Measurements from ENCODE around the gene CHST3.

CHST3 gene

GRCh38 chr10:72056113-72056512 is 91.9 kb downstream of the CHST3 start:
- Histone ChIP-seq H3K79me2 (ENCODE audit: insufficient read depth, low read depth) (no peaks in the 10 kb centered on the region), H3K4me2 (no peak overlapping the region), H3K27me3 (ENCODE audit: insufficient read depth, low read depth) (no peaks in the 10 kb centered on the region), H3K27ac (no peak overlapping the region), H3K36me3 (ENCODE audit: insufficient read depth) (no peaks in the 10 kb centered on the region), H4K20me1 (ENCODE audit: insufficient read depth) (no peaks in the 10 kb centered on the region), H3K4me3 (IDR thresholded peaks at IDR 0.05; ENCODE audit: insufficient read depth, low read depth, low read length) (no peak overlapping the region), H3K9ac (no peak overlapping the region), H3K4me1 (ENCODE audit: low read depth, poor library complexity, severe bottlenecking) (no peaks in the 10 kb centered on the region), H2AFZ (ENCODE audit: low read depth) (no peak overlapping the region)
- no peak for TF ChIP-seq CTCF (conservative IDR thresholded peaks at IDR 0.05; ENCODE audit: low read depth, low read length)

DNA sequence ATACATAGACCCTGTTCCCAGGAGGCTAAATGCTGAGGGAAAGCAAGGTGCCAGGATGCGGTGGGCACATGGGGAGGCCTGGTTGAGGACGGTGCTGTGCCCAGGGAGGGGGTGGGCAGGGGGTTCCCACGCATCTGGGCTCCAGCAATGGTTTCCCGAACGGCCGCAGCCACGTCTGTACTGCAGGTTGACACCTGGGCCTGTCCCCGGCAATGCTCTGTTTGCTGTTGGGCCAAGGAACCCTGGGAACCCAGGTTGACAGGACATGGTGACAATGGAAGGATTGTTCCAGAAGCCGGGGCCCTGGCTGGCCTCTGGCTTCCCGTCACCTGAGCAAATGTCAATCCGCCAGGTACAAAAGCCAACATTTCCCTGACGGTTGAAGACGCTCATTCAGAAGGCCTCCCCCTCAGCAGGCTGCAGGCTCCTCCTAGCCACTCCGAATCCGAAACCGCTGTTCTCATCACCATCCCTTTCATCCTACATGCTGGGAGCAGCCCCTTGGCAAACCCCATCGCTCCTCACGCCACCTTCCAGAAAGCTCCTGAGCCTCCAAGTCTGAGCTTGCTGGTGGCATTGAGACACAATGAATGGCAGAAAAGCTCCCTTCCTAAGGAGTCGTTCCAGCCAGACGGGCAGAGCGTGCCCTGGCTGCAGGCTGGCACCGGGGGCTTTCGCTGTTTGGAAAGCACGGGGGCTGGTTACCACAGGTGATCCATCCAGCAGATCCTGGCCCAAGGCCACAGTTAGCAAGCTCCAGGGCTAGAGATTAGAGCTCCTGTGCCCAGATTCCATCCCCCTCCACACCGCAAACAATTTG is 92.9 kb downstream of the CHST3 start:
- H3K4me1 ChIP-seq (ENCODE audit: low read depth, poor library complexity, severe bottlenecking) = no peaks in the 10 kb centered on the region
- H3K4me2 ChIP-seq = no peak overlapping the region
- H3K79me2 ChIP-seq (ENCODE audit: insufficient read depth, low read depth) = no peaks in the 10 kb centered on the region
- no peak overlapping the region for H3K9ac ChIP-seq
- H3K36me3 ChIP-seq (ENCODE audit: insufficient read depth) = no peaks in the 10 kb centered on the region
- H3K27me3 ChIP-seq (ENCODE audit: insufficient read depth, low read depth) = no peaks in the 10 kb centered on the region
- H2AFZ ChIP-seq (ENCODE audit: low read depth) = no peak overlapping the region
- H3K27ac ChIP-seq = no peak overlapping the region
- no peaks in the 10 kb centered on the region for H4K20me1 ChIP-seq (ENCODE audit: insufficient read depth)
- no peak overlapping the region for H3K4me3 ChIP-seq (IDR thresholded peaks at IDR 0.05; ENCODE audit: insufficient read depth, low read depth, low read length)
- TF ChIP-seq CTCF (conservative IDR thresholded peaks at IDR 0.05; ENCODE audit: low read depth, low read length) = no peak

- H3K27me3 ChIP-seq (ENCODE audit: insufficient read depth, low read depth) = no peaks in the 10 kb centered on the region
- H3K27ac ChIP-seq = no peak overlapping the region
- H3K4me1 ChIP-seq (ENCODE audit: low read depth, poor library complexity, severe bottlenecking) = no peaks in the 10 kb centered on the region
- no peak overlapping the region for H3K4me3 ChIP-seq (IDR thresholded peaks at IDR 0.05; ENCODE audit: insufficient read depth, low read depth, low read length)
- no peak overlapping the region for H2AFZ ChIP-seq (ENCODE audit: low read depth)
- H4K20me1 ChIP-seq (ENCODE audit: insufficient read depth) = no peaks in the 10 kb centered on the region
- TF ChIP-seq CTCF (conservative IDR thresholded peaks at IDR 0.05; ENCODE audit: low read depth, low read length) = no peak
- no peak overlapping the region for H3K4me2 ChIP-seq
- H3K79me2 ChIP-seq (ENCODE audit: insufficient read depth, low read depth) = no peaks in the 10 kb centered on the region
- H3K36me3 ChIP-seq (ENCODE audit: insufficient read depth) = no peaks in the 10 kb centered on the region
- no peak overlapping the region for H3K9ac ChIP-seq
Measured at GRCh38 chr10:72058347-72058898, 94.2 kb downstream of the CHST3 start.

DNA sequence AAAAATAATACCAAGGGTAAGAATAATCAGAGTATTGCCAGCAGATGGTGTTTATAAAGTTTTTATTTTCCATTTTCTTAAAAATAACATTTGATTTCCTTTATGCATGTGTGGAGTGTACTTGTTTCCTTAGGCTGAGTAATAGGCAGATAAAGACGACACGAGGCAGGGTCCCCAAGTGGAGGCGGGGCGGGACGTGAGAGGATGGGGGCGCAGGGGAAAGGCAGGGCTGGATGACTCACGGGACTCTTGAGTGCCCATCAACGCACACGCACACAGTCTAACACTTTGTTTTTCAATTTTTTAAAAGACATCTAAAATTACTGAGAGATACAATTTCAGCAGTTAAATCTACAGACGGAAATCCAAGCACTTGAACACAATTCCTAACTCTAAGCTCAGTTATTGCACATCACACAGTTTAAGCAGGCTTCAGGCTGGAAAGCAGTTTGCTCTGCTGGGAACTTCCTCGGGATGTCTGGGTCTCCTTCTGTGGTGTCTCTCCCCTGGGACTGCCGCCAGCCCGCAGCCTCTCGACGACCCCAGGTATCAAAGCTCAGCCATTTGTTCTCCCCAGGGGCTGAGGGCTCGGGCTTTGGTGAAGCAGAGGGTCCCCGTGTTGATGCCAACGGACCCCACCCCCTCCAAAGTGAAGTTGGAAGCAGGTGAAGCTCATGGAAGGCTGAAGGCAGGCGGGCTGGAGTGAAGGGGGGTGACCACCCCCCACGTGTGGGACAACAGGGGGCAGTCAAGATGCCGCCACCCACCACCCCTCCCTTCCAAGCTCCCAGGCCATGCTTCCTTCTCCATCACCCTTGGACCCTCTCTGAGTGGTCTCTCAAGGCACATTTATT is 95.0 kb downstream of the CHST3 start:
- no peaks in the 10 kb centered on the region for H3K4me1 ChIP-seq (ENCODE audit: low read depth, poor library complexity, severe bottlenecking)
- H3K9ac ChIP-seq = no peak overlapping the region
- no peak overlapping the region for H3K4me2 ChIP-seq
- H4K20me1 ChIP-seq (ENCODE audit: insufficient read depth) = no peaks in the 10 kb centered on the region
- H2AFZ ChIP-seq (ENCODE audit: low read depth) = no peak overlapping the region
- H3K4me3 ChIP-seq (IDR thresholded peaks at IDR 0.05; ENCODE audit: insufficient read depth, low read depth, low read length) = no peak overlapping the region
- no peaks in the 10 kb centered on the region for H3K79me2 ChIP-seq (ENCODE audit: insufficient read depth, low read depth)
- H3K27ac ChIP-seq = no peak overlapping the region
- TF ChIP-seq CTCF (conservative IDR thresholded peaks at IDR 0.05; ENCODE audit: low read depth, low read length) = no peak
- H3K27me3 ChIP-seq (ENCODE audit: insufficient read depth, low read depth) = no peaks in the 10 kb centered on the region
- no peaks in the 10 kb centered on the region for H3K36me3 ChIP-seq (ENCODE audit: insufficient read depth)
